A673 (cell line): Measurements from ENCODE around the gene TOMM70.

ENCODE experiments used
- EZH2 ChIP-seq: fragments of 200-600 bp; sonication (generic); IDR thresholded peaks from 2 replicates; pipeline ENCODE4 v1.6.1; 2017; ENCODE audit warnings: borderline replicate concordance, low read depth, mild to moderate bottlenecking, mixed read lengths, antibody characterized with exemption, low read length; ENCODE audit not compliant: poor library complexity, severe bottlenecking
- TF ChIP-seq, protein P1 (sequence below): fragments of 300-800, 200-600 bp; sonication (generic); conservative IDR thresholded peaks from 2 replicates; pipeline ENCODE4 v1.5.1; 2017; ENCODE audit warnings: low read depth, mild to moderate bottlenecking, antibody characterized with exemption, low read length, moderate library complexity, mixed read lengths

DNA sequence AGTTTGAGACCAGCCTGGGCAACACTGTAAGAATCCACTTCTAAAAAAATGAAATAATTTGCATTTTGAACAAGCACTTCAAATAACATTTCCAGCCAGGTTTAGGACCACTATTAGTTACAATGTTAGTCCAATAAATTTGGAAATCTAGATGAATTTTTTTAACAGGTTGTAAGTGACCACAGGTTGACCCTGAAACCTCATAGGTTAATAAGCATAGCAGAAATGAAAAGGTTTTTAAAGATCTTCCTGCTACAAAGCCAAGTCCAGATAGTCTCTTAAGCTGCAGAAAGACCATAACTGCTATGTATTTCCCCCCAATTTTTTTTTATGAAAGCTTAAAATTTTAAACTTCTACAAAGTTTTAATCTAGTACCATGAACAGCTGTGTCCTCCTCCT is 67.8 kb downstream of the TOMM70 start:
- TF ChIP-seq, protein P1, sequence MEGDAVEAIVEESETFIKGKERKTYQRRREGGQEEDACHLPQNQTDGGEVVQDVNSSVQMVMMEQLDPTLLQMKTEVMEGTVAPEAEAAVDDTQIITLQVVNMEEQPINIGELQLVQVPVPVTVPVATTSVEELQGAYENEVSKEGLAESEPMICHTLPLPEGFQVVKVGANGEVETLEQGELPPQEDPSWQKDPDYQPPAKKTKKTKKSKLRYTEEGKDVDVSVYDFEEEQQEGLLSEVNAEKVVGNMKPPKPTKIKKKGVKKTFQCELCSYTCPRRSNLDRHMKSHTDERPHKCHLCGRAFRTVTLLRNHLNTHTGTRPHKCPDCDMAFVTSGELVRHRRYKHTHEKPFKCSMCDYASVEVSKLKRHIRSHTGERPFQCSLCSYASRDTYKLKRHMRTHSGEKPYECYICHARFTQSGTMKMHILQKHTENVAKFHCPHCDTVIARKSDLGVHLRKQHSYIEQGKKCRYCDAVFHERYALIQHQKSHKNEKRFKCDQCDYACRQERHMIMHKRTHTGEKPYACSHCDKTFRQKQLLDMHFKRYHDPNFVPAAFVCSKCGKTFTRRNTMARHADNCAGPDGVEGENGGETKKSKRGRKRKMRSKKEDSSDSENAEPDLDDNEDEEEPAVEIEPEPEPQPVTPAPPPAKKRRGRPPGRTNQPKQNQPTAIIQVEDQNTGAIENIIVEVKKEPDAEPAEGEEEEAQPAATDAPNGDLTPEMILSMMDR: no peak
- TF ChIP-seq EZH2: no peak
